ENCODE data around the gene EFCAB11.

The EFCAB11 gene

GRCh38 chr14:89806451-89806850 lies 148.1 kb downstream of the EFCAB11 start:
- TF ChIP-seq, protein P1, sequence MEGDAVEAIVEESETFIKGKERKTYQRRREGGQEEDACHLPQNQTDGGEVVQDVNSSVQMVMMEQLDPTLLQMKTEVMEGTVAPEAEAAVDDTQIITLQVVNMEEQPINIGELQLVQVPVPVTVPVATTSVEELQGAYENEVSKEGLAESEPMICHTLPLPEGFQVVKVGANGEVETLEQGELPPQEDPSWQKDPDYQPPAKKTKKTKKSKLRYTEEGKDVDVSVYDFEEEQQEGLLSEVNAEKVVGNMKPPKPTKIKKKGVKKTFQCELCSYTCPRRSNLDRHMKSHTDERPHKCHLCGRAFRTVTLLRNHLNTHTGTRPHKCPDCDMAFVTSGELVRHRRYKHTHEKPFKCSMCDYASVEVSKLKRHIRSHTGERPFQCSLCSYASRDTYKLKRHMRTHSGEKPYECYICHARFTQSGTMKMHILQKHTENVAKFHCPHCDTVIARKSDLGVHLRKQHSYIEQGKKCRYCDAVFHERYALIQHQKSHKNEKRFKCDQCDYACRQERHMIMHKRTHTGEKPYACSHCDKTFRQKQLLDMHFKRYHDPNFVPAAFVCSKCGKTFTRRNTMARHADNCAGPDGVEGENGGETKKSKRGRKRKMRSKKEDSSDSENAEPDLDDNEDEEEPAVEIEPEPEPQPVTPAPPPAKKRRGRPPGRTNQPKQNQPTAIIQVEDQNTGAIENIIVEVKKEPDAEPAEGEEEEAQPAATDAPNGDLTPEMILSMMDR (IDR thresholded peaks at IDR 0.05), result no peak

DNA sequence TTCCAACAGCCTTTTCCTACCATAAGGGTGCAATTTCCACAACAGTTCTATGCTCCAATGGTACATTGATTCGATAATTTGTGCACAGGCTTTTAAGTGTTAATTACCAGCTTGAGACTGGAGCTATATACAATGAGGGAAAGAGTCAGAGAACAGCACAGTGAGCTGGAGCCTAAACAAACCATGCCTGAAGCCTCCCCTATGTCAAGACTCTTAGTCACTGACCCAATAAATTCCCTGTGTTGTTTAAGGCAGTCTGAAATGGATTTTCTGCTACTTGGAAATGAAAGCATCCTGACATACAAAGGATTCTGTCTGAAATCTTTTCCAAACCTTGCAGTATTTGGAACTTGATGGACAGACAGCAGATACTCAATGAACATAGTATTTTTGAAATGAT lies 149.0 kb downstream of the EFCAB11 start:
- TF ChIP-seq, protein P1 (IDR thresholded peaks at IDR 0.05), result no peak

GRCh38 chr14:89803542-89803941 lies 151.0 kb downstream of the EFCAB11 start:
- TF ChIP-seq, protein P1 (IDR thresholded peaks at IDR 0.05), result no peak

GRCh38 chr14:89801136-89801535 lies 153.4 kb downstream of the EFCAB11 start:
- TF ChIP-seq, protein P1 (IDR thresholded peaks at IDR 0.05), result no peak

GRCh38 chr14:89798212-89798773 lies 156.2 kb downstream of the EFCAB11 start:
- TF ChIP-seq, protein P1 (IDR thresholded peaks at IDR 0.05), result no peak

DNA sequence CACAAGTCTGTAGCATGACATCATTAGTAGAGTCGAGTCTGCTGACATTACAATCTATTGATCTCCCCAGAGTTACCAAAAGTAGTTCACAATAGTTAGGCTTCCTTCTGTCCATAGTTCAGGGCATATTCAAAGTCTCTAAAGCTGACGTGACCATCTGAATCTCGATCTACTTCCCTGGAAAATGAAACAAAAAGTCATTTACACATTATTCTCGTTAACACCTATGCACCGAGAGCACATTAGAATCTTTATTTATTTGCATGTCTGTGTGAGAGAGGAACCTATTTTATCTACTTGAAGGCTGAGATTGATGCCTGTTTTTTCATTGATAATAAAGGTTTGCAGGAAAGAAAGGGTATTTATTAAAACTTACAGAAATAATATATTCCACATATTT lies 157.4 kb downstream of the EFCAB11 start:
- TF ChIP-seq, protein P1 (IDR thresholded peaks at IDR 0.05), result no peak

DNA sequence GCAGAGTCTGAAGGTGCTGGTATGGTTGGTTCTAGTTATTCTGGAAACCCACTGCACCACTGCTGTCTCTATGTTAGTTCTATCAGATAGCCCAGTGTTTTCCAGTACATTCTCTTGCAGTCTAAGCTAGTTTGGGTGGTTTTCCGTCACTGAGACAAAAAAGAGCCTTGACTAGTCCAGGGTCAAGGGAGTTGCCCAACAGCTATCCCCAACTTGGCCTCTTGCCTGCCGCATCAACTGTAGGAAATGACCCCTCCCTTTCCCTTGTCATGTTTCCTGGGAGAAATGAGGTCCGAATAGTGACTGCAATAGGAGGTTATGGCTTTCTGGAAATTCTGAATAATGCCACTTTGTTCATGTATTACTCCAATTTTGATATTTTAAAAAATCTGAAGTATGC lies 160.4 kb downstream of the EFCAB11 start:
- TF ChIP-seq, protein P1 (IDR thresholded peaks at IDR 0.05), result no peak

DNA sequence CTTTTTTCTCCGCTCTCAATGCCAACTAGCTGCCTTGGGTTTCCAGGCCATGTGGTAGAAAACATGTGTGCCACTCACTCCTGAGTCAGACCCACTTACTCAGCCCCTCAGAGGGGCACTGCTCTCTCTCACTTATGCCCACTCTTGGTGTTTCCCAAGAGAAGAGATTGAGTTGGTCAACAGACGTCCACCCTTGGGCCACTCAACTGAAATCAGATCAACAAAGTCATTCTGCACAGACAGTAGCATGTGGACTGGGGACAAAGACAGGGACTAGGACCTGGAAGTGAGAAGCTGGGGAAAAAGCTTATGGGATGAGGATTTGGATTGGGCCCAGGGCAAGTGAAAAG lies 161.2 kb downstream of the EFCAB11 start:
- TF ChIP-seq, protein P1 (IDR thresholded peaks at IDR 0.05), result no peak
